HCT116 (cell line): ENCODE results near the gene PCDH1. TPM values are rescaled to one million over a fixed set of nuclear protein-coding genes. Genes with fewer than 3 reads are reported as not detected.

Experiments used
- ATAC-seq: fragments of 200-7000 bp; cut with Tn5 transposase; 2 replicates; pipeline ENCODE4 v1.9.1; 2020; ENCODE audit warnings: mild to moderate bottlenecking, moderate library complexity
- BruUV-seq: library from RNA; stranded (reverse); fragments of 400-500 nt; replicated peaks from 2 replicates; lab custom pipeline; 2021; lab: Mats Ljungman, UMichigan
- CTCF ChIA-PET: fragments of 300-600 bp; sonication (Branson Sonifier 250); formaldehyde crosslinking; loops from one replicate; lab custom pipeline; 2021; ENCODE audit warnings: antibody characterized with exemption; lab: Charles Lee
- POLR2A ChIA-PET: fragments of 300-600, 350-600 bp; sonication (Branson Sonifier 250); formaldehyde crosslinking; loops from one replicate; lab custom pipeline; 2021; ENCODE audit warnings: antibody characterized with exemption; lab: Charles Lee
- RAD21 ChIA-PET, 2 experiments: fragments of 300-600 bp; sonication (Branson Sonifier 250); formaldehyde crosslinking; loops; one replicate each; lab custom pipeline; 2023; ENCODE audit warnings: low total read pairs in 2 of 2; ENCODE audit not compliant: uncharacterized antibody in 2 of 2, unreplicated experiment in 2 of 2, low non-redundant PET in 1 of 2; lab: Charles Lee
- DNase-seq: peaks from one replicate; pipeline ENCODE4 v3.0.0-alpha.2; 2010; ENCODE audit warnings: low read depth, low spot score
- H2AFZ ChIP-seq: fragments of 200-600 bp; shearing (Covaris generic), sonication (generic); 2 replicates; pipeline ENCODE4 v1.6.1; 2017; ENCODE audit warnings: low read depth, mixed run types, mixed read lengths, antibody characterized with exemption, low read length; ENCODE audit not compliant: poor library complexity, severe bottlenecking
- H3K27ac ChIP-seq: 2 replicates; pipeline ENCODE4 v1.5.1; 2012; ENCODE audit warnings: low read depth, low read length
- H3K27me3 ChIP-seq: fragments of 200-600 bp; sonication (generic); 2 replicates; pipeline ENCODE4 v1.6.1; 2016; ENCODE audit warnings: mixed run types, low read length, mixed read lengths; ENCODE audit not compliant: insufficient read depth
- H3K36me3 ChIP-seq, 2 experiments: fragments of 200-500 bp in 1 of 2; fragments of 200-600 bp in 1 of 2; sonication (Bioruptor generic) in 1 of 2; sonication (generic) in 1 of 2; 2 replicates each; pipeline versions ENCODE4 v1.5.1 to v1.6.1; 2014 to 2016; ENCODE audit warnings: low read length in 2 of 2, inconsistent platforms in 1 of 2, mixed read lengths in 1 of 2, mixed run types in 1 of 2; ENCODE audit not compliant: insufficient read depth in 2 of 2, control insufficient read depth in 1 of 2
- H3K4me1 ChIP-seq, 2 experiments: fragments of 200-600 bp in 1 of 2; sonication (generic) in 1 of 2; 2 replicates each; pipeline versions ENCODE4 v1.5.1 to v1.6.1; 2012 to 2017; ENCODE audit warnings: low read length in 2 of 2, inconsistent platforms in 1 of 2, mild to moderate bottlenecking in 1 of 2, mixed read lengths in 1 of 2, mixed run types in 1 of 2, moderate library complexity in 1 of 2; ENCODE audit not compliant: insufficient read depth in 2 of 2, control insufficient read depth in 1 of 2
- H3K4me2 ChIP-seq: fragments of 200-600 bp; sonication (generic); 2 replicates; pipeline ENCODE4 v1.6.1; 2017; ENCODE audit warnings: mixed run types, low read length, mixed read lengths
- H3K4me3 ChIP-seq, 2 experiments: fragments of 200-600 bp in 1 of 2; sonication (generic) in 1 of 2; replicated peaks in 1 of 2; 2 replicates each; pipeline ENCODE4 v1.5.1; 2011 to 2016; ENCODE audit warnings: low read length in 2 of 2, control low read depth in 1 of 2, low read depth in 1 of 2, mild to moderate bottlenecking in 1 of 2, mixed read lengths in 1 of 2, mixed run types in 1 of 2
- H3K79me2 ChIP-seq: fragments of 200-600 bp; sonication (generic); 2 replicates; pipeline ENCODE4 v1.6.1; 2017; ENCODE audit warnings: mild to moderate bottlenecking, mixed run types, low read length, moderate library complexity, mixed read lengths; ENCODE audit not compliant: insufficient read depth
- H3K9ac ChIP-seq: fragments of 200-600 bp; sonication (generic); 2 replicates; pipeline ENCODE4 v1.6.1; 2016; ENCODE audit warnings: low read length, mixed read lengths
- H3K9me2 ChIP-seq: fragments of 200-600 bp; sonication (generic), shearing (Covaris generic); 2 replicates; pipeline ENCODE4 v1.6.1; 2017; ENCODE audit warnings: mixed run types, mild to moderate bottlenecking, moderate library complexity; ENCODE audit not compliant: insufficient read depth
- H3K9me3 ChIP-seq, 2 experiments: fragments of 200-500 bp in 1 of 2; fragments of 200-600 bp in 1 of 2; sonication (Bioruptor generic) in 1 of 2; sonication (generic) in 1 of 2; 2 replicates each; pipeline ENCODE4 v1.6.1; 2014 to 2017; ENCODE audit warnings: low read length in 2 of 2, mixed read lengths in 2 of 2, inconsistent platforms in 1 of 2, low read depth in 1 of 2, mild to moderate bottlenecking in 1 of 2, mixed run types in 1 of 2, moderate library complexity in 1 of 2; ENCODE audit not compliant: control insufficient read depth in 1 of 2, insufficient read depth in 1 of 2
- H4K20me1 ChIP-seq: fragments of 200-600 bp; sonication (generic), shearing (Covaris generic); 2 replicates; pipeline ENCODE4 v1.6.1; 2017; ENCODE audit warnings: mixed run types, mild to moderate bottlenecking, moderate library complexity; ENCODE audit not compliant: insufficient read depth
- CEBPB ChIP-seq: IDR thresholded peaks from 2 replicates; pipeline ENCODE4 v1.6.1; 2012; ENCODE audit warnings: low read depth
- SRF ChIP-seq: IDR thresholded peaks from 2 replicates; pipeline ENCODE4 v1.6.1; 2012; ENCODE audit warnings: low read depth
- ZFX ChIP-seq: fragments of 450-650 bp; IDR thresholded peaks from 2 replicates; pipeline ENCODE4 v1.6.1; 2017
- intact Hi-C: fragments of 100-400 bp; cut with micrococcal nuclease; formaldehyde crosslinking; loops from 2 replicates; pipeline ENCODE4 v1.10.0; 2022
- total RNA-seq: library from RNA; stranded (reverse); gene quantifications from one replicate; pipeline ENCODE4 v1.2.1, GENCODE V29; 2021; ENCODE audit not compliant: unreplicated experiment
- TF ChIP-seq, protein P1 (sequence below): IDR thresholded peaks from 2 replicates; pipeline ENCODE4 v1.6.1; 2012
- TF ChIP-seq, protein P2 (sequence below): IDR thresholded peaks from 2 replicates; pipeline ENCODE4 v1.6.1; 2011; ENCODE audit warnings: mild to moderate bottlenecking, low read length, moderate library complexity; ENCODE audit not compliant: insufficient replicate concordance; ENCODE audit errors: extremely low read depth

PCDH1 gene
- total RNA-seq, 1 experiment from 2014 or later: 24.2 TPM

DNA sequence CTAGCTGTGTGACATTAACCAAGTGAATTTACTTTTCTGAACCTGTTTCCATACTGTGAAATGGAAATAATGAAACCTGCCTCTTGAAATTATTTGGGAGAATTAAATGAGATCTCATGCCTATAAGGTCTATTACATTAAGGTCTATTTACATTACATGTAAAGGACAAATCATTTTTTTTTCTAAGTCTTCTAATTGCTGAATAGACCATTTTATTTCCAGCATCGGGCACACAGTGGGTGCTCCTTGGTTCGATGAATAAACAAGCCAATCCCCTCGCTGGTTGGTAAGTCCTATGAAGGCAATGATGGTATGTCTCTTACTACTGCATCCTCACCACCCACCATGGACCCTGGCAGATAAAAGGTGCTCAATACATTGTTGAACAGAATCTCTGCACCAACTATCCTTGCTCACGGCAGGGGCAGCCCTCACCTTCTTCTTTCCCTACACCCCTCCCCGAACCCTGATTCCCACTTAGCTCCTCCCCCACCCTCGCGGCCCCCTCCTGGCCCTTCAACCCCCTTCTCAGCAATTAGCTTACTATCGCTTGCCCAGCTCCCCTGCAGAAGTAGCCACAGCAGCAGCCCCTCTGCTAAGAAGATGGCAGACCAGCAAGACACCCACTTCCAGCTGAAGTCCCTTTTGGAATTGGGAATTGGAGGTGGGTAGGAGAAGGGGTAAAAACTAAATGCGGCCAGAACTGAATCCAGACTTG, 3.0 kb downstream of the PCDH1 start:
- Histone ChIP-seq H3K27me3 (no peaks in the 10 kb centered on the region), H3K27ac (no peak overlapping the region), H3K9ac (peak overlapping the region; percentile 76; the same call in 1 of the 2 replicates), H3K36me3 (no peaks in the 10 kb centered on the region), H3K9me3 (no peaks in the 10 kb centered on the region), H4K20me1 (no peaks in the 10 kb centered on the region), H3K79me2 (peaks cover 4% of the 10 kb centered on the region; the same call in 1 of the 2 replicates), H3K4me2 (peak overlapping the region; percentile 98), H2AFZ (no peak overlapping the region), H3K9me2 (no peaks in the 10 kb centered on the region), H3K4me3 (peak overlapping the region; percentile 61 to 87), H3K4me1 (peaks cover 29 to 72% of the 10 kb centered on the region in 2 experiments)
- ChIA-PET CTCF (no interaction called here), POLR2A (no interaction called here), RAD21 (interaction anchor here (0.7 to 1.1 kb wide), 3 partner anchors 34 to 210 kb away, joined by 3 to 5 read pairs (median 3); no protein-coding TSS in a partner anchor)
- no peak for TF ChIP-seq ZFX
- TF ChIP-seq, protein P1, sequence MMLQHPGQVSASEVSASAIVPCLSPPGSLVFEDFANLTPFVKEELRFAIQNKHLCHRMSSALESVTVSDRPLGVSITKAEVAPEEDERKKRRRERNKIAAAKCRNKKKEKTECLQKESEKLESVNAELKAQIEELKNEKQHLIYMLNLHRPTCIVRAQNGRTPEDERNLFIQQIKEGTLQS: no peak
- TF ChIP-seq CEBPB: no peak
- TF ChIP-seq SRF: no peak
- TF ChIP-seq, protein P2, sequence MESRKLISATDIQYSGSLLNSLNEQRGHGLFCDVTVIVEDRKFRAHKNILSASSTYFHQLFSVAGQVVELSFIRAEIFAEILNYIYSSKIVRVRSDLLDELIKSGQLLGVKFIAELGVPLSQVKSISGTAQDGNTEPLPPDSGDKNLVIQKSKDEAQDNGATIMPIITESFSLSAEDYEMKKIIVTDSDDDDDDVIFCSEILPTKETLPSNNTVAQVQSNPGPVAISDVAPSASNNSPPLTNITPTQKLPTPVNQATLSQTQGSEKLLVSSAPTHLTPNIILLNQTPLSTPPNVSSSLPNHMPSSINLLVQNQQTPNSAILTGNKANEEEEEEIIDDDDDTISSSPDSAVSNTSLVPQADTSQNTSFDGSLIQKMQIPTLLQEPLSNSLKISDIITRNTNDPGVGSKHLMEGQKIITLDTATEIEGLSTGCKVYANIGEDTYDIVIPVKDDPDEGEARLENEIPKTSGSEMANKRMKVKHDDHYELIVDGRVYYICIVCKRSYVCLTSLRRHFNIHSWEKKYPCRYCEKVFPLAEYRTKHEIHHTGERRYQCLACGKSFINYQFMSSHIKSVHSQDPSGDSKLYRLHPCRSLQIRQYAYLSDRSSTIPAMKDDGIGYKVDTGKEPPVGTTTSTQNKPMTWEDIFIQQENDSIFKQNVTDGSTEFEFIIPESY: no peak
- intact Hi-C loops: no loop called here
- TSS peak; percentile 15 for BruUV-seq
- DNase-seq: no peak
- no peak for ATAC-seq
